NB4 (cell line): ENCODE measurements around the gene GFOD1.

ENCODE experiments used
- MYC ChIP-seq: IDR thresholded peaks from 2 replicates; pipeline ENCODE4 v1.6.1; 2011; ENCODE audit warnings: low read depth, low read length
- POLR2A ChIP-seq: IDR thresholded peaks from 2 replicates; pipeline ENCODE4 v1.6.1; 2011; ENCODE audit warnings: mild to moderate bottlenecking; ENCODE audit not compliant: insufficient read length; ENCODE audit errors: extremely low read depth
- TF ChIP-seq, protein P1 (sequence below): IDR thresholded peaks from one replicate; pipeline ENCODE4 v1.5.1; 2012; ENCODE audit warnings: low read depth, low read length
- TF ChIP-seq, protein P2 (sequence below): IDR thresholded peaks from 2 replicates; pipeline ENCODE4 v1.6.1; 2011; ENCODE audit warnings: low read depth, low read length

DNA sequence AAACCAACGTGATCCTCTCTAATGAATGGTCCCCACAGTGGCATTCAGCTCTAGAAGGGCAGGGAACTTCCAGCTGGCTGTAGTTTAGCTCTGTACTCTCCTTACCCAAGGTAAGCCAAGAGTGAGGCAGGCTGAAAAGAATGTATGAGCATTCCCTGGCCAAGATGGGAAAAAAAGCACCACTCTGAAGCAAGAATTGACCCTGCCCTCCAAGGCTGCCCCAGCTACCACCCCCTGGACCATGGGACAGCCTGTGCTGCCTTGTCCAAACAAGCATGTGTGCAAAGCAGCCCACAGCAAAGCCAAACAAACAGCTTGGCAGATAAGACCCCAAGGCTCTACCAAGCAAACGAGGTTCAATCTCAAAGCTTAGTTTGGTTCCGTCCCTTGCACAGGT lies 73.9 kb downstream of the GFOD1 start:
- TF ChIP-seq POLR2A (no peak), MYC (no peak)
- TF ChIP-seq, protein P1, sequence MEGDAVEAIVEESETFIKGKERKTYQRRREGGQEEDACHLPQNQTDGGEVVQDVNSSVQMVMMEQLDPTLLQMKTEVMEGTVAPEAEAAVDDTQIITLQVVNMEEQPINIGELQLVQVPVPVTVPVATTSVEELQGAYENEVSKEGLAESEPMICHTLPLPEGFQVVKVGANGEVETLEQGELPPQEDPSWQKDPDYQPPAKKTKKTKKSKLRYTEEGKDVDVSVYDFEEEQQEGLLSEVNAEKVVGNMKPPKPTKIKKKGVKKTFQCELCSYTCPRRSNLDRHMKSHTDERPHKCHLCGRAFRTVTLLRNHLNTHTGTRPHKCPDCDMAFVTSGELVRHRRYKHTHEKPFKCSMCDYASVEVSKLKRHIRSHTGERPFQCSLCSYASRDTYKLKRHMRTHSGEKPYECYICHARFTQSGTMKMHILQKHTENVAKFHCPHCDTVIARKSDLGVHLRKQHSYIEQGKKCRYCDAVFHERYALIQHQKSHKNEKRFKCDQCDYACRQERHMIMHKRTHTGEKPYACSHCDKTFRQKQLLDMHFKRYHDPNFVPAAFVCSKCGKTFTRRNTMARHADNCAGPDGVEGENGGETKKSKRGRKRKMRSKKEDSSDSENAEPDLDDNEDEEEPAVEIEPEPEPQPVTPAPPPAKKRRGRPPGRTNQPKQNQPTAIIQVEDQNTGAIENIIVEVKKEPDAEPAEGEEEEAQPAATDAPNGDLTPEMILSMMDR = no peak
- TF ChIP-seq, protein P2, sequence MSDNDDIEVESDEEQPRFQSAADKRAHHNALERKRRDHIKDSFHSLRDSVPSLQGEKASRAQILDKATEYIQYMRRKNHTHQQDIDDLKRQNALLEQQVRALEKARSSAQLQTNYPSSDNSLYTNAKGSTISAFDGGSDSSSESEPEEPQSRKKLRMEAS = no peak
